Activated T-cell treated with anti-CD3 and anti-CD28 coated beads, Interleukin-2, amount 50 U/mL, for 1 hour (primary cell): ENCODE results near the gene HNRNPA2B1.

ENCODE experiments used
- DNase-seq: peaks from one replicate; pipeline ENCODE4 v3.0.0-alpha.2; 2020

HNRNPA2B1 gene

GRCh38 chr7:26141077-26141476 lies 59.5 kb downstream of the HNRNPA2B1 start:
- no peak for DNase-seq

DNA sequence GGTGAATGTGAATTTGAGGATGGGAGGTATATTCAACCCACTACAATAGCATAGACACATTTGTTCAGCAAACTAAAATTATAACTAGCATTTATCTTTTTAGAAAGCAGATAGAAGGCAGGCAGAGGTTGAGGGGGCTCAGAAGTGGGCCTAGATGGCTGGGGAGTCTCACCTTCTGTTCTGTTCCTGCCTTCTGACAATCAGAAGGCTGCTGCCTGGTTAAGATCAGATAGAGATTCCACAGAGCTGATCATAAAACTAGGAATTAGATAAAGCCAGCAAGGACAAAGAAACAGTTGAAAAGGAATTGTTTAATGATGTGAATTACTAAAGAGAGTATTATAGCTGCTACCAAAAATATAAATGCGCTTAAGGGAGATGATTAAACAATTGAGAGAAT lies 60.2 kb downstream of the HNRNPA2B1 start:
- DNase-seq: no peak
